ENCODE results near the gene SLC7A1. TPM values are rescaled to one million over a fixed set of nuclear protein-coding genes. Genes with fewer than 3 reads are reported as not detected.

SLC7A1 gene
- polyA plus RNA-seq, 4 donors = 3.2 to 34.6 (median 7.5) TPM

GRCh38 chr13:29563941-29564340, 31.5 kb downstream of the SLC7A1 start:
- Histone ChIP-seq H3K4me1 (ENCODE audit: control insufficient read depth in 3 of 3, insufficient read depth in 2 of 3, low read depth in 1 of 3, low read length in 2 of 3) (peaks cover 0 to 2% (median 0%) of the 10 kb centered on the region in 3 donors), H3K4me3 (ENCODE audit: low read depth in 1 of 3, low read length in 3 of 3) (no peak overlapping the region), H3K27ac (ENCODE audit: low read depth in 1 of 3, low read length in 2 of 3) (no peak overlapping the region), H3K36me3 (ENCODE audit: control insufficient read depth in 3 of 3, insufficient read depth in 2 of 3, low read depth in 1 of 3, low read length in 3 of 3) (no peaks in the 10 kb centered on the region), H3K27me3 (ENCODE audit: control insufficient read depth in 3 of 3, insufficient read depth in 3 of 3, low read length in 3 of 3) (no peaks in the 10 kb centered on the region), H3K9me3 (ENCODE audit: control insufficient read depth in 2 of 2, insufficient read depth in 1 of 2, low read depth in 1 of 2, low read length in 1 of 2) (no peaks in the 10 kb centered on the region)
- 77 to 84% (median 79%) methylated on average over 6 of the region's 6 CpGs for WGBS, 3 donors
- DNase-seq (no peak), FAIRE-seq (no peak)

GRCh38 chr13:29562786-29563438, 32.6 kb downstream of the SLC7A1 start:
- H3K36me3 ChIP-seq (ENCODE audit: control insufficient read depth in 3 of 3, insufficient read depth in 2 of 3, low read depth in 1 of 3, low read length in 3 of 3) = no peaks in the 10 kb centered on the region
- DNase-seq = no peak
- no peaks in the 10 kb centered on the region for H3K9me3 ChIP-seq (ENCODE audit: control insufficient read depth in 2 of 2, insufficient read depth in 1 of 2, low read depth in 1 of 2, low read length in 1 of 2)
- WGBS, 3 donors = 95 to 97% (median 95%) methylated on average over 7 of the region's 7 CpGs
- H3K27me3 ChIP-seq (ENCODE audit: control insufficient read depth in 3 of 3, insufficient read depth in 3 of 3, low read length in 3 of 3) = no peaks in the 10 kb centered on the region
- no peak overlapping the region for H3K4me3 ChIP-seq (ENCODE audit: low read depth in 1 of 3, low read length in 3 of 3)
- no peak overlapping the region for H3K27ac ChIP-seq (ENCODE audit: low read depth in 1 of 3, low read length in 2 of 3)
- peaks cover 0 to 2% (median 0%) of the 10 kb centered on the region in 3 donors for H3K4me1 ChIP-seq (ENCODE audit: control insufficient read depth in 3 of 3, insufficient read depth in 2 of 3, low read depth in 1 of 3, low read length in 2 of 3)
- no peak for FAIRE-seq

DNA sequence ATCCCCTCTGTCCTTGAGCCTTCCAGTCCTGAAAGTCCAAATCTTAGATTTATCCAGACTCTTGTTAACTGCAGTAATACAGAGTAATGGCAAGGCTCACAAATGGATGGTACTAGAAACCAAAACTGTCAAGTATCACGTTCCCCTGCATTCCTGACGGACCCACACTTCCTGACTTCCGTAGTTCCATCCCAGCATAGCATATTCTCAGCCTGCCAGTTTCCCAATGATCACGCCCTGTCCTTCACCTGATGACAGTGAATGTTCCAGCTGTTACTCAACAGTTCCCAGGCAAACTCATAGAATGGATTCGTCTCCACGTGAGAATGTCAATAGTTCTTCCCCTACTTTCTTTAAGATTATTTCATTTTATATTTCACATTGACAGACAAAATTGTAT, 33.6 kb downstream of the SLC7A1 start:
- Histone ChIP-seq H3K27me3 (ENCODE audit: control insufficient read depth in 3 of 3, insufficient read depth in 3 of 3, low read length in 3 of 3) (no peaks in the 10 kb centered on the region), H3K36me3 (ENCODE audit: control insufficient read depth in 3 of 3, insufficient read depth in 2 of 3, low read depth in 1 of 3, low read length in 3 of 3) (no peaks in the 10 kb centered on the region), H3K4me1 (ENCODE audit: control insufficient read depth in 3 of 3, insufficient read depth in 2 of 3, low read depth in 1 of 3, low read length in 2 of 3) (peaks cover 0 to 2% (median 0%) of the 10 kb centered on the region in 3 donors), H3K4me3 (ENCODE audit: low read depth in 1 of 3, low read length in 3 of 3) (no peak overlapping the region), H3K9me3 (ENCODE audit: control insufficient read depth in 2 of 2, insufficient read depth in 1 of 2, low read depth in 1 of 2, low read length in 1 of 2) (no peaks in the 10 kb centered on the region), H3K27ac (ENCODE audit: low read depth in 1 of 3, low read length in 2 of 3) (no peak overlapping the region)
- no peak for FAIRE-seq
- no peak for DNase-seq
- 81 to 85% (median 81%) methylated on average over 6 of the region's 6 CpGs for WGBS, 3 donors

DNA sequence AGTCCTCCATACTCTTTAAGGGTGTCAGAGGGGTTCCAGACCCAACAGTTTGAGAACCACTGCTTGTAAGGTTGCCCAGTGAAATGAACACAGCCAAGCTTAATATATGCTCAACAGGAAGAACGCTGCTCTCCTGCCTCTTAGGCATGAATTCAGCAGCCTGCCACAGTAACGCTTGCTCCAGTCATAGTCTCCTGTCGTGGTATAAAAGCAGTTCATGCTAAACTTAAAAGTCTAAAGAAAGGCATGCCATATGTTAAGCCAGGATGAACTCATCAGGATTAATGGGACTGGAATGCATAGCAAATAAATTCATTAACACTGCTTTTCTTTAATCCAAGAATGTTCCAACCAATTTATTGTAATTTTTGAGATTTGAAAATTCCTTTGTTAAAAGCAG, 38.7 kb downstream of the SLC7A1 start:
- DNase-seq = no peak
- Histone ChIP-seq H3K27ac (ENCODE audit: low read depth in 1 of 3, low read length in 2 of 3) (no peak overlapping the region), H3K27me3 (ENCODE audit: control insufficient read depth in 3 of 3, insufficient read depth in 3 of 3, low read length in 3 of 3) (no peaks in the 10 kb centered on the region), H3K4me3 (ENCODE audit: low read depth in 1 of 3, low read length in 3 of 3) (no peak overlapping the region), H3K36me3 (ENCODE audit: control insufficient read depth in 3 of 3, insufficient read depth in 2 of 3, low read depth in 1 of 3, low read length in 3 of 3) (peaks cover 0 to 7% (median 0%) of the 10 kb centered on the region in 3 donors), H3K4me1 (ENCODE audit: control insufficient read depth in 3 of 3, insufficient read depth in 2 of 3, low read depth in 1 of 3, low read length in 2 of 3) (no peaks in the 10 kb centered on the region), H3K9me3 (ENCODE audit: control insufficient read depth in 2 of 2, insufficient read depth in 1 of 2, low read depth in 1 of 2, low read length in 1 of 2) (no peaks in the 10 kb centered on the region)
- no peak for FAIRE-seq
- 92 to 94% (median 93%) methylated on average over 3 of the region's 3 CpGs for WGBS, 3 donors

DNA sequence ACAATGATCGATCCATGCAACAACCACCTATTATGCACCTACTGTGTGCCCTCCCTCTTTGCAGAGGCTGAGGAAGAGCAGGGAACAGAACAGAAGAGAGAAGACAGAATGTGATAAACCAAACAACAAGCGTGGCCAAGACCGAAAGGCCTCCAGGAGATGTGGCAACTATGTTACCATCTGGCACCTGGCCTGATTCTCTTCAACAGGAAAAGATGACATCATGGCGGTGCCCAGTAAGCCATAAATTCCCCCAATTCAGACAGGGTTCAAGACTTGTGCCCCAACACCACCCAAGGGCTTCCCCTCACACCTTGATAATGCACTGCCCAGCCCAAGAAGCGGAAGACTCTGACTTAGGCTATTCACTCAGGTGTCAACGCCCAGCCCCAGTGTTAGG, 44.3 kb downstream of the SLC7A1 start:
- Histone ChIP-seq H3K36me3 (ENCODE audit: control insufficient read depth in 3 of 3, insufficient read depth in 2 of 3, low read depth in 1 of 3, low read length in 3 of 3) (peaks cover 0 to 22% (median 0%) of the 10 kb centered on the region in 3 donors), H3K9me3 (ENCODE audit: control insufficient read depth in 2 of 2, insufficient read depth in 1 of 2, low read depth in 1 of 2, low read length in 1 of 2) (no peaks in the 10 kb centered on the region), H3K4me1 (ENCODE audit: control insufficient read depth in 3 of 3, insufficient read depth in 2 of 3, low read depth in 1 of 3, low read length in 2 of 3) (peaks cover 0 to 3% (median 0%) of the 10 kb centered on the region in 3 donors), H3K27ac (ENCODE audit: low read depth in 1 of 3, low read length in 2 of 3) (no peak overlapping the region), H3K27me3 (ENCODE audit: control insufficient read depth in 3 of 3, insufficient read depth in 3 of 3, low read length in 3 of 3) (no peaks in the 10 kb centered on the region), H3K4me3 (ENCODE audit: low read depth in 1 of 3, low read length in 3 of 3) (no peak overlapping the region)
- DNase-seq (no peak), FAIRE-seq (no peak)
- WGBS, 3 donors = 94 to 96% (median 96%) methylated on average over 6 of the region's 6 CpGs

- no peaks in the 10 kb centered on the region for H3K9me3 ChIP-seq (ENCODE audit: control insufficient read depth in 2 of 2, insufficient read depth in 1 of 2, low read depth in 1 of 2, low read length in 1 of 2)
- FAIRE-seq (no peak), DNase-seq (no peak)
- H3K27ac ChIP-seq (ENCODE audit: low read depth in 1 of 3, low read length in 2 of 3) = no peak overlapping the region
- no peak overlapping the region for H3K4me3 ChIP-seq (ENCODE audit: low read depth in 1 of 3, low read length in 3 of 3)
- 94 to 97% (median 96%) methylated on average over 5 of the region's 5 CpGs for WGBS, 3 donors
- no peaks in the 10 kb centered on the region for H3K27me3 ChIP-seq (ENCODE audit: control insufficient read depth in 3 of 3, insufficient read depth in 3 of 3, low read length in 3 of 3)
- H3K4me1 ChIP-seq (ENCODE audit: control insufficient read depth in 3 of 3, insufficient read depth in 2 of 3, low read depth in 1 of 3, low read length in 2 of 3) = peaks cover 0 to 3% (median 0%) of the 10 kb centered on the region in 3 donors
- peaks cover 0 to 22% (median 0%) of the 10 kb centered on the region in 3 donors for H3K36me3 ChIP-seq (ENCODE audit: control insufficient read depth in 3 of 3, insufficient read depth in 2 of 3, low read depth in 1 of 3, low read length in 3 of 3)
These were observed 45.0 kb downstream of the SLC7A1 start for GRCh38 chr13:29550430-29550988.

DNA sequence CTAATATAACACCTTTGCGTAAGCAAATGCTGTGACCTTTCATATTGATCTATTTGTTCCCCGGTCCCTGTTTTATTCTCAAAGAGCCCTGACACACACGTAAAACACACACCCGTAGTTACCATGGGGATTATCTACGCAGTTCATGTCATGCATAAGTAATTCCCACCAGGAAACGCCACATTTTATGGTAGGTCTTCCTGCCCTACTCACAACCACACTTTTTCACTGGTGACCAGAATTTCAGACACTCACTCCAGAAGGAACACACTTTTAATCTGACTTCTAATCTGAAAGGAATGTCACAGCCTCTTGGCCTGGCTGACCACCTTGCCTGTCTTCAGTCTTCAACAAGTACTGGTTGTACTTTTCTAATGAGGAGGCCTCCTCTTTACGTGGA, 46.8 kb downstream of the SLC7A1 start:
- H3K36me3 ChIP-seq (ENCODE audit: control insufficient read depth in 3 of 3, insufficient read depth in 2 of 3, low read depth in 1 of 3, low read length in 3 of 3) = peaks cover 0 to 24% (median 0%) of the 10 kb centered on the region in 3 donors
- no peak overlapping the region for H3K4me3 ChIP-seq (ENCODE audit: low read depth in 1 of 3, low read length in 3 of 3)
- no peaks in the 10 kb centered on the region for H3K9me3 ChIP-seq (ENCODE audit: control insufficient read depth in 2 of 2, insufficient read depth in 1 of 2, low read depth in 1 of 2, low read length in 1 of 2)
- 27 to 68% (median 53%) methylated on average over 7 of the region's 7 CpGs for WGBS, 3 donors
- DNase-seq = peak; percentile 93 to 97
- peak overlapping the region in 2 of 3 donors; percentile 50 to 79 for H3K27ac ChIP-seq (ENCODE audit: low read depth in 1 of 3, low read length in 2 of 3)
- FAIRE-seq = no peak
- no peaks in the 10 kb centered on the region for H3K27me3 ChIP-seq (ENCODE audit: control insufficient read depth in 3 of 3, insufficient read depth in 3 of 3, low read length in 3 of 3)
- peaks cover 0 to 3% (median 0%) of the 10 kb centered on the region in 3 donors for H3K4me1 ChIP-seq (ENCODE audit: control insufficient read depth in 3 of 3, insufficient read depth in 2 of 3, low read depth in 1 of 3, low read length in 2 of 3)

- Histone ChIP-seq H3K9me3 (ENCODE audit: control insufficient read depth in 2 of 2, insufficient read depth in 1 of 2, low read depth in 1 of 2, low read length in 1 of 2) (no peaks in the 10 kb centered on the region), H3K4me3 (ENCODE audit: low read depth in 1 of 3, low read length in 3 of 3) (no peak overlapping the region), H3K27me3 (ENCODE audit: control insufficient read depth in 3 of 3, insufficient read depth in 3 of 3, low read length in 3 of 3) (no peaks in the 10 kb centered on the region), H3K4me1 (ENCODE audit: control insufficient read depth in 3 of 3, insufficient read depth in 2 of 3, low read depth in 1 of 3, low read length in 2 of 3) (peaks cover 0 to 3% (median 0%) of the 10 kb centered on the region in 3 donors), H3K27ac (ENCODE audit: low read depth in 1 of 3, low read length in 2 of 3) (no peak overlapping the region), H3K36me3 (ENCODE audit: control insufficient read depth in 3 of 3, insufficient read depth in 2 of 3, low read depth in 1 of 3, low read length in 3 of 3) (peaks cover 0 to 17% (median 0%) of the 10 kb centered on the region in 3 donors)
- FAIRE-seq (no peak), DNase-seq (no peak)
- 67 to 90% (median 84%) methylated on average over 7 of the region's 7 CpGs for WGBS, 3 donors
These were observed 48.3 kb downstream of the SLC7A1 start for GRCh38 chr13:29547153-29547552.
